ENCODE results near the gene DYNC2LI1. TPM values are rescaled to one million over a fixed set of nuclear protein-coding genes. Genes with fewer than 3 reads are reported as not detected.

Gene DYNC2LI1
- total RNA-seq, 2 donors from 2014 or later = 5.2 to 19.6 TPM

GRCh38 chr2:43752302-43752701 is 21.5 kb upstream of the DYNC2LI1 start:
- H3K9me3 Mint-ChIP-seq = no peaks in the 10 kb centered on the region

GRCh38 chr2:43754180-43754579 is 19.7 kb upstream of the DYNC2LI1 start:
- no peaks in the 10 kb centered on the region for H3K9me3 Mint-ChIP-seq
- no peak for ATAC-seq

More at GRCh38 chr2:43752302-43752701, 21.5 kb upstream of the DYNC2LI1 start:
- Mint-ChIP-seq H3K36me3 (no peaks in the 10 kb centered on the region), H3K27ac (no peak overlapping the region)
- ATAC-seq = no peak
- DNase-seq (ENCODE audit: low spot score in 2 of 2) = no peak

GRCh38 chr2:43758739-43759138 is 15.1 kb upstream of the DYNC2LI1 start:
- ATAC-seq = no peak
- no peak for DNase-seq (ENCODE audit: low spot score in 2 of 2)
- Mint-ChIP-seq H3K9me3 (no peaks in the 10 kb centered on the region), H3K36me3 (no peaks in the 10 kb centered on the region), H3K27ac (no peak overlapping the region)

More at GRCh38 chr2:43754180-43754579, 19.7 kb upstream of the DYNC2LI1 start:
- no peaks in the 10 kb centered on the region for H3K36me3 Mint-ChIP-seq
- H3K27ac Mint-ChIP-seq = no peak overlapping the region
- DNase-seq (ENCODE audit: low spot score in 2 of 2) = no peak

GRCh38 chr2:43759195-43759594 is 14.6 kb upstream of the DYNC2LI1 start:
- no peak for DNase-seq (ENCODE audit: low spot score in 2 of 2)
- H3K36me3 Mint-ChIP-seq = no peaks in the 10 kb centered on the region
- ATAC-seq = no peak
- no peak overlapping the region for H3K27ac Mint-ChIP-seq
- H3K9me3 Mint-ChIP-seq = no peaks in the 10 kb centered on the region

GRCh38 chr2:43762286-43762685 is 11.6 kb upstream of the DYNC2LI1 start:
- H3K9me3 Mint-ChIP-seq = no peaks in the 10 kb centered on the region
- H3K36me3 Mint-ChIP-seq = no peaks in the 10 kb centered on the region
- ATAC-seq = peak; percentile 18 to 90

GRCh38 chr2:43763091-43763490 is 10.7 kb upstream of the DYNC2LI1 start:
- no peak for ATAC-seq
- Mint-ChIP-seq H3K9me3 (no peaks in the 10 kb centered on the region), H3K27ac (no peak overlapping the region), H3K36me3 (no peaks in the 10 kb centered on the region)
- DNase-seq (ENCODE audit: low spot score in 2 of 2) = no peak

More at GRCh38 chr2:43762286-43762685, 11.6 kb upstream of the DYNC2LI1 start:
- no peak for DNase-seq (ENCODE audit: low spot score in 2 of 2)
- H3K27ac Mint-ChIP-seq = peak overlapping the region in 1 of 2 donors; percentile 32

GRCh38 chr2:43764086-43764705 is 9.6 kb upstream of the DYNC2LI1 start:
- no peaks in the 10 kb centered on the region for H3K36me3 Mint-ChIP-seq
- DNase-seq (ENCODE audit: low spot score in 2 of 2) (no peak), ATAC-seq (no peak)
- no peaks in the 10 kb centered on the region for H3K9me3 Mint-ChIP-seq
- no peak overlapping the region for H3K27ac Mint-ChIP-seq

GRCh38 chr2:43766006-43766405 is 7.8 kb upstream of the DYNC2LI1 start:
- ATAC-seq = no peak
- H3K9me3 Mint-ChIP-seq = no peaks in the 10 kb centered on the region
- no peak overlapping the region for H3K27ac Mint-ChIP-seq
- no peaks in the 10 kb centered on the region for H3K36me3 Mint-ChIP-seq
- no peak for DNase-seq (ENCODE audit: low spot score in 2 of 2)

GRCh38 chr2:43774617-43775016 is 778 bp downstream of the DYNC2LI1 start:
- DNase-seq (ENCODE audit: low spot score in 2 of 2) (no peak), ATAC-seq (no peak)
- Mint-ChIP-seq H3K9me3 (no peaks in the 10 kb centered on the region), H3K36me3 (peaks cover 0 to 11% of the 10 kb centered on the region in 2 donors), H3K27ac (peak overlapping the region; percentile 86 to 99)

- Mint-ChIP-seq H3K36me3 (peaks cover 0 to 18% of the 10 kb centered on the region in 2 donors), H3K27ac (peak overlapping the region in 1 of 2 donors; percentile 45), H3K9me3 (no peaks in the 10 kb centered on the region)
- ATAC-seq (peak; percentile 56 to 67), DNase-seq (ENCODE audit: low spot score in 2 of 2) (no peak)
These were observed 2.5 kb downstream of the DYNC2LI1 start for GRCh38 chr2:43776324-43776723.

GRCh38 chr2:43777306-43777926 is 3.6 kb downstream of the DYNC2LI1 start:
- Mint-ChIP-seq H3K27ac (no peak overlapping the region), H3K9me3 (no peaks in the 10 kb centered on the region), H3K36me3 (peaks cover 0 to 18% of the 10 kb centered on the region in 2 donors)
- ATAC-seq (peak; percentile 23 to 44), DNase-seq (ENCODE audit: low spot score in 2 of 2) (peak in 1 of 2 donors; percentile 57)

GRCh38 chr2:43778233-43778632 is 4.4 kb downstream of the DYNC2LI1 start:
- no peaks in the 10 kb centered on the region for H3K9me3 Mint-ChIP-seq
- ATAC-seq (no peak), DNase-seq (ENCODE audit: low spot score in 2 of 2) (no peak)
- no peak overlapping the region for H3K27ac Mint-ChIP-seq
- peaks cover 0 to 18% of the 10 kb centered on the region in 2 donors for H3K36me3 Mint-ChIP-seq

GRCh38 chr2:43787895-43788294 is 14.1 kb downstream of the DYNC2LI1 start:
- no peak for DNase-seq (ENCODE audit: low spot score in 2 of 2)
- Mint-ChIP-seq H3K36me3 (peaks cover 0 to 9% of the 10 kb centered on the region in 2 donors), H3K9me3 (no peaks in the 10 kb centered on the region), H3K27ac (peak overlapping the region; percentile 10 to 66)
- peak; percentile 70 to 84 for ATAC-seq

- peaks cover 0 to 9% of the 10 kb centered on the region in 2 donors for H3K36me3 Mint-ChIP-seq
- no peaks in the 10 kb centered on the region for H3K9me3 Mint-ChIP-seq
- ATAC-seq (no peak), DNase-seq (ENCODE audit: low spot score in 2 of 2) (no peak)
- peak overlapping the region in 1 of 2 donors; percentile 66 for H3K27ac Mint-ChIP-seq
These were observed 14.8 kb downstream of the DYNC2LI1 start for GRCh38 chr2:43788646-43789045.

GRCh38 chr2:43790147-43790546 is 16.3 kb downstream of the DYNC2LI1 start:
- H3K9me3 Mint-ChIP-seq = no peaks in the 10 kb centered on the region
- H3K27ac Mint-ChIP-seq = no peak overlapping the region
- DNase-seq (ENCODE audit: low spot score in 2 of 2) (no peak), ATAC-seq (no peak)
- H3K36me3 Mint-ChIP-seq = peaks cover 0 to 9% of the 10 kb centered on the region in 2 donors

GRCh38 chr2:43791035-43791765 is 17.4 kb downstream of the DYNC2LI1 start:
- H3K36me3 Mint-ChIP-seq = peaks cover 0 to 9% of the 10 kb centered on the region in 2 donors
- peak overlapping the region; percentile 30 to 48 for H3K27ac Mint-ChIP-seq
- no peaks in the 10 kb centered on the region for H3K9me3 Mint-ChIP-seq
- no peak for DNase-seq (ENCODE audit: low spot score in 2 of 2)
- no peak for ATAC-seq

GRCh38 chr2:43792653-43793052 is 18.8 kb downstream of the DYNC2LI1 start:
- Mint-ChIP-seq H3K27ac (no peak overlapping the region), H3K9me3 (no peaks in the 10 kb centered on the region), H3K36me3 (peaks cover 0 to 9% of the 10 kb centered on the region in 2 donors)
- DNase-seq (ENCODE audit: low spot score in 2 of 2) = no peak
- ATAC-seq = no peak

Measured in activated naive CD4-positive, alpha-beta T cell treated with anti-CD3 and anti-CD28 coated beads, Interleukin-2, amount 50 U/mL, for 72 hours (primary cell).